Skin epidermis (tissue), 12 donors: ENCODE measurements around the gene SELENOP.

Experiments
- H3K27ac ChIP-seq, 21 experiments: fragments of 200-600 bp; sonication (generic) in 11 of 21; one replicate each; pipeline ENCODE4 v1.5.0; 2020; ENCODE audit warnings: mild to moderate bottlenecking in 3 of 21, inconsistent platforms in 2 of 21, moderate library complexity in 2 of 21
- H3K4me3 ChIP-seq, 7 experiments: fragments of 200-600 bp; sonication (generic) in 2 of 7; one replicate each; pipeline ENCODE4 v1.5.0; 2020; ENCODE audit warnings: inconsistent platforms in 2 of 7, mild to moderate bottlenecking in 2 of 7, moderate library complexity in 1 of 7

The SELENOP gene

DNA sequence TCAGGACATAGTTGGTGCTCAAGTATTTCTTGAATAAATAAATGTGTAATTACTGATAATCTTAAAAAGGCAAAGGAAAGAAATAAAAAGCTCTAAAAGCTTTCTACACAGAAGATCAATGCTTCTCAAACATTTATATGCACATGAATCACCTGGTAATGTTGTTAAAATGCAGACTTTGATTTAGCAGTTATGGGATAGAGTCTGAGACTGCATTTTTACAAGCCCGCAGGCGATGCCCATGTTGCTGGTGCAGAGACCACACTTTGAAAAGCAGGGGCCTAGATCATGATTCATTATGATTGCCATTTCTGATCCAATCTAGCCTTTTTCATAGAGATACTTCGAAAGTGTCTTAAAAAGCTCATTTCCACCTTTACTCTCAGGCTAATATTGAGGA, 58.6 kb downstream of the SELENOP start:
- no peak overlapping the region for H3K4me3 ChIP-seq

DNA sequence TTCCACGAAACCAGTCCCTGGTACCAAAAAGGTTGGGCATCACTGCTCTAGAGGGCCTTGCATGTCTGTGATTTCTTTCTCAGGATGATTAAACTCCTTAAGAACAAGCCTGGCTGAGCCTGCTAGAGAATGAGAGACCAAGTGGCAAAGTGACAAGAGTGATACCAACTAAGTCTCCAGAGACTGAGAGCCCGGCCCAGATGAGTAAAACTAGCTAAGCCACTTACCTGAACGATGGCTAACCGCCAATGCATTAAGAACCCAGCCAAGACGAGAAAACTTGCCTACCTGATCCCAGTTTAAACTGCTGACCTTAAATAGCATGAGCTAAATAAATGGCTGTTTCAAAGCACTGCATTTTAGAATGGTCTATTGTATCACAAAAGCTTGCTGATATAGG, 60.6 kb downstream of the SELENOP start:
- no peak overlapping the region for H3K27ac ChIP-seq
- no peak overlapping the region for H3K4me3 ChIP-seq

More for the DNA sequence above, 58.6 kb downstream of the SELENOP start:
- H3K27ac ChIP-seq = no peak overlapping the region

DNA sequence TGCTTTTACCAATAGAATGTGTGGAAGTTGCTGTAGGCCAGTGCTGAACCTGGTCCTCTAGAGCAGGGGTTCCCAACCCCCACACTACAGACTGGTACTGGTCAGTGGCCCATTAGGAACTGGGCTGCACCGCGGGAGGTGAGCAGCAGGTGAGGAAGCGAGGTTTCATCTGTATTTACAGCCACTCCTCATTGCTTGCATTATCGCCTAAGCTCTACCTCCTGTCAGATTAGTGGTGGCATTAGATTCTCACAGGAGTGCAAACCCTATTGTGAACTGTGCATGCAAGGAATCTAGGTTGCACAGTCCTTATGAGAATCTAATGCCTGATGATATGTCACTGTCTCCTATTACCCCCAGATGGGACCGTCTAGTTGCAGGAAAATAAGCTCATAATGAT, 61.2 kb downstream of the SELENOP start:
- H3K4me3 ChIP-seq = no peak overlapping the region
- no peak overlapping the region for H3K27ac ChIP-seq
